Esophagus muscularis mucosa (tissue), 4 donors: ENCODE data around the gene CDKL4. TPM values are rescaled to one million over a fixed set of nuclear protein-coding genes. Genes with fewer than 3 reads are reported as not detected.
A peak's percentile ranks its signal among the peaks of the same experiment; 100 is the strongest.
"Not testable (repeated sequence)": the region's sequence is repeated elsewhere in the genome, so short reads cannot be mapped to it uniquely, and the experiment has no call there.

Experiments
- DNase-seq: peaks from one replicate; pipeline ENCODE4 v3.0.0-alpha.2; 2017; ENCODE audit errors: extremely low spot score
- H3K27ac ChIP-seq, 4 donors: fragments of 200-600 bp; sonication (generic); replicated peaks in 1 of 4; 1 replicate in 3 of 4; 2 replicates in 1 of 4; pipeline ENCODE4 v1.5.1; 2016 to 2019; ENCODE audit warnings: mild to moderate bottlenecking in 1 of 4
- H3K27me3 ChIP-seq, 4 donors: fragments of 200-600 bp; sonication (generic); one replicate each; pipeline versions ENCODE4 v1.5.1 to v1.6.0; 2016 to 2019
- H3K36me3 ChIP-seq, 4 donors: fragments of 200-600 bp; sonication (generic); one replicate each; pipeline ENCODE4 v1.5.1; 2016 to 2019
- H3K4me1 ChIP-seq, 4 donors: fragments of 200-600 bp; sonication (generic); one replicate each; pipeline ENCODE4 v1.5.1; 2016 to 2019
- H3K4me3 ChIP-seq, 4 donors: fragments of 200-600 bp; sonication (generic); 1 replicate in 2 of 4; 2 replicates in 2 of 4; pipeline ENCODE4 v1.5.1; 2016 to 2019; ENCODE audit warnings: mild to moderate bottlenecking in 4 of 4, moderate library complexity in 1 of 4
- H3K9me3 ChIP-seq, 4 donors: fragments of 200-600 bp; sonication (generic); 1 replicate in 3 of 4; 2 replicates in 1 of 4; pipeline ENCODE4 v1.5.1; 2016 to 2019
- CTCF ChIP-seq, 3 experiments: fragments of 200-600 bp in 2 of 3; fragments of 450-650 bp in 1 of 3; sonication (generic) in 2 of 3; IDR thresholded peaks; one replicate each; pipeline ENCODE4 v1.5.1; 2017 to 2019; ENCODE audit warnings: antibody characterized with exemption in 3 of 3, mild to moderate bottlenecking in 2 of 3, moderate library complexity in 1 of 3
- EP300 ChIP-seq: sonication (generic); formaldehyde crosslinking; IDR thresholded peaks from one replicate; pipeline ENCODE4 v1.6.1; 2017; ENCODE audit warnings: antibody characterized with exemption
- POLR2A ChIP-seq: fragments of 450-650 bp; IDR thresholded peaks from one replicate; pipeline ENCODE4 v1.6.1; 2017; ENCODE audit warnings: antibody characterized with exemption, moderate library complexity, mild to moderate bottlenecking, low read depth
- POLR2AphosphoS5 ChIP-seq, 2 donors: sonication (generic); formaldehyde crosslinking; IDR thresholded peaks; one replicate each; pipeline ENCODE4 v1.6.1; 2017; ENCODE audit warnings: antibody characterized with exemption in 2 of 2
- WGBS: methylation state at CpG from one replicate; pipeline ENCODE4 v1.1.5; 2018; 5-methylcytosine and 5-hydroxymethylcytosine counted together
- intact Hi-C: fragments of 100-400 bp; cut with DNase I; formaldehyde crosslinking; loops from one replicate; pipeline ENCODE4 v1.15.1; 2023
- total RNA-seq, 4 donors: library from RNA; depleted of rRNA; stranded (reverse); fragments of >200 nt; gene quantifications; one replicate each; pipeline versions ENCODE4 v1.1.0 to v1.2.1, GENCODE V29; 2016

Gene CDKL4
- total RNA-seq, 4 donors from 2014 or later: 0.40 to 3.7 (median 1.1) TPM

DNA sequence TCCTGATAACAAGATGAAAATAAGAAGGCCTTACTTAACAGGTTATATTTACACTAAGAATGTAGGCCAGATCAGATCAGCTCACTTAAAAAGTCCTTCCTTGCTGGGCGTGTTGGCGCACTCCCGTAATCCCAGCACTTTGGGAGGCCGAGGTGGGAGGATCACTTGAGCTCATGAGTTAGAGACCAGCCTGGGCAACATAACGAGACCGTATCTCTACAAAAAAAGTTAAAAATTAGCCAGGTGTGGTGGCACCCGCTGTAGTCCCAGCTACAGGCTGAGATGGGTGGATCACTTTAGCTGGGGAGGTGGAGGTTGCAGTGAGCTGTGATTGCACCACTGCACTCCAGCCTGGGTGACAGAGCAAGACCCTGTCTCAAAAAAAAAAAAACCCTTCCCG lies 69.7 kb downstream of the CDKL4 start:
- H3K9me3 ChIP-seq: no peaks in the 10 kb centered on the region
- H3K36me3 ChIP-seq: no peaks in the 10 kb centered on the region
- intact Hi-C loops: no loop called here
- no peak for TF ChIP-seq POLR2A
- TF ChIP-seq EP300: no peak
- TF ChIP-seq POLR2AphosphoS5 (IDR thresholded peaks at IDR 0.05): no peak
- no peak for TF ChIP-seq CTCF (IDR thresholded peaks at IDR 0.05)
- H3K4me1 ChIP-seq: no peaks in the 10 kb centered on the region
- DNase-seq: no peak
- WGBS: 98% methylated on average over 8 of the region's 8 CpGs
- no peak overlapping the region for H3K4me3 ChIP-seq
- H3K27me3 ChIP-seq: no peaks in the 10 kb centered on the region
- no peak overlapping the region for H3K27ac ChIP-seq

DNA sequence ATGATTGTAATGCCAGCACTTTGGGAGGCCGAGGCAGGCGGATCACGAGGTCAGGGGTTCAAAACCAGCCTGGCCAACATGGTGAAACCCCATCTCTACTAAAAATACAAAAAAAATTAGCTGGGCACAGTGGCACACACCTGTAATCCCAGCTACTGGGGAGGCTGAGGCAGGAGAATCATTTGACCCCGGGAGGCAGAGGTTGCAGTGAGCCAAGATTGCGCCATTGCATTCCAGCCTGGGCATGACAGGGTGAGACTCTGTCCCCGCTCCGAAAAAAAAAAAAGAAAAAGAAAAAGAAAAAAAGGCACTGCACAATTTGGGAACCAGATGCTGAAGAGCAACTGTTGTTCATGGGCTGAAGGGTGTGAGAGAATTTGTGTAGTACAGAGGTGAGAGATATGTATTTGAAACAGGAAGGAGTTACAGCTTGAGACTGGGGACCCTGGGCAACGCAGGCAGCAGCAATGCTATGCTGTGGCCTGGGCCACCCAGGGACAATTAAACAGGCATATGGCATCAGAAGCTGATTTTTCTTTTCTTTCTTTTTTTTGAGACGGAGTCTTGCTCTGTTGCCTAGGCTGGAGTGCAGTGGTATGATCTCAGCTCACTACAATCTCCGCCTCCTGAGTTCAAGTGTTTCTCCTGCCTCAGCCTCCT lies 71.6 kb downstream of the CDKL4 start:
- H3K36me3 ChIP-seq, H3K9me3 ChIP-seq, H3K27ac ChIP-seq, H3K27me3 ChIP-seq, DNase-seq, H3K4me1 ChIP-seq, H3K4me3 ChIP-seq, intact Hi-C loops: not testable (repeated sequence)
- 92% methylated on average over 10 of the region's 10 CpGs for WGBS

DNA sequence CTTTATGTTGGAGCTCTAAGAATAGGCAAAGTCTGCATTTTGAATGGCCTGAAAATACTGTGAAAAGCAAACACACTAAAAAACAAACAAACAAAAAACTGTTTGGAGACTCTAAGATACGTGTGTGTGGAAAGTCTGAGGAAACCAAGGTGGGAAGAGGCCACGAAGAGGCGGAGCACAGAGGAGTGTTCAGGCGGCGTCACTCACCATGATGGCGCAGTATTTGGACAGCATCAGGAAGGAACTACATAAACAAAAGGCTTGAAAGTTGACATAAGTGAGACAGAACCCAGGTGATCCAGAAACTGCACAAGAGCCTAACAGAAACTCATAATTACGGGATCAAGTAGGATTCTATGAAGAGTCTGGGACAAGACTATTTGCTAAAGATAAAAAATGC lies 72.1 kb downstream of the CDKL4 start:
- Histone ChIP-seq H3K9me3 (no peaks in the 10 kb centered on the region), H3K36me3 (no peaks in the 10 kb centered on the region), H3K27me3 (no peaks in the 10 kb centered on the region), H3K4me1 (no peaks in the 10 kb centered on the region), H3K4me3 (no peak overlapping the region), H3K27ac (no peak overlapping the region)
- intact Hi-C loops: no loop called here
- TF ChIP-seq EP300 (no peak), POLR2AphosphoS5 (IDR thresholded peaks at IDR 0.05) (no peak), POLR2A (no peak), CTCF (IDR thresholded peaks at IDR 0.05) (no peak)
- WGBS: 82% methylated on average over 7 of the region's 7 CpGs
- no peak for DNase-seq

DNA sequence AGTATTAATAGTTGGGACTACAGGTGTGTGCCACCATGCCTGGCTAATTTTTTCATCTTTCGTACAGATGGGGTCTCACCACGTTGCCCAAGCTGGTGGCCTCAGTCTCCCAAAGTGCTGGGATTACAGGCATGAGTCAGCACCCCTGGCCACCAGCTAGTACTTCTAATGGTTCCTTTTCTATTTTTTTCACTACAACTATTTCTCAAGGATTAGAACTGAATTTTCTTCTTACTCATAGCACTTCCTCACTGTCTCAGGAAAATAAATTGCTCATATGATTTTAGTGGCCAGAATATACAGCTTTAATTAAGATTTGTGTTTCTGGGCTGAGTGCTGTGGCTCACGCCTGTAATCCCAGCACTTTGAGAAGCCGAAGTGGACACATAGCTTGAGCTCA lies 79.7 kb downstream of the CDKL4 start:
- 90% methylated on average over 4 of the region's 4 CpGs for WGBS
- H3K4me3 ChIP-seq: no peak overlapping the region
- DNase-seq: no peak
- H3K4me1 ChIP-seq: peaks cover 0 to 35% (median 29%) of the 10 kb centered on the region in 4 donors
- H3K36me3 ChIP-seq: no peaks in the 10 kb centered on the region
- no peaks in the 10 kb centered on the region for H3K27me3 ChIP-seq
- H3K27ac ChIP-seq: no peak overlapping the region
- no peaks in the 10 kb centered on the region for H3K9me3 ChIP-seq
- intact Hi-C loops: no loop called here
- TF ChIP-seq CTCF (IDR thresholded peaks at IDR 0.05) (no peak), EP300 (no peak), POLR2A (no peak), POLR2AphosphoS5 (IDR thresholded peaks at IDR 0.05) (no peak)

DNA sequence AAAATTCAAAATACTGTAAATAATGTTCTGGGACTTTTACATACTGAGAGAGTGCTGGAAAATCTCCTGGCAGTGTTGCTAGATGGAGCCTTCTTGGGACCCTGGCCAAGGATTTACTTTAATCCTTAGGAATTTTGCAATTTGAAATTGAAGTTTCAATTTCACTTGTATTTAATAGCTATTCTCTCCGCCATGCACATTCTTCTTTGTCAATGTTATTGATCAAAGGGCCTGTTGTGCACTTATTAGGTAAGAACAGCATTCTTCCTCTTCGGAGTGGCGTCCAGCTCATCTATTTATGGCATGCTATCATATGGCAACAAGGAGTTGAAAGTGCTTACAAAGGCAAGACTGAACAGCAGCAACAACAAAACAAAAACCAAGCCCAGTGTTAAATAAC lies 82.8 kb downstream of the CDKL4 start:
- H3K4me3 ChIP-seq: no peak overlapping the region
- H3K36me3 ChIP-seq: no peaks in the 10 kb centered on the region
- H3K4me1 ChIP-seq: peaks cover 0 to 52% (median 36%) of the 10 kb centered on the region in 4 donors
- H3K9me3 ChIP-seq: no peaks in the 10 kb centered on the region
- H3K27me3 ChIP-seq: no peaks in the 10 kb centered on the region
- intact Hi-C loops: no loop called here
- H3K27ac ChIP-seq: peak overlapping the region in 3 of 4 donors; percentile 14 to 43 (median 29)
- no peak for DNase-seq
- WGBS: 41% methylated on average over 3 of the region's 3 CpGs
- no peak for TF ChIP-seq EP300
- no peak for TF ChIP-seq CTCF (IDR thresholded peaks at IDR 0.05)
- no peak for TF ChIP-seq POLR2A
- TF ChIP-seq POLR2AphosphoS5 (IDR thresholded peaks at IDR 0.05): no peak
